K562 (cell line): ENCODE data around the gene HOXB8. TPM values are rescaled to one million over a fixed set of nuclear protein-coding genes. Genes with fewer than 3 reads are reported as not detected.

Source experiments
- BCL6 ChIP-seq: fragments of 250-450 bp; sonication (Bioruptor Pico); IDR thresholded peaks from 2 replicates; pipeline ENCODE4 v1.4.0; 2020
- CEBPG ChIP-seq, 3 experiments: fragments of 200-800 bp in 1 of 3; sonication (Bioruptor generic) in 1 of 3; sonication (generic) in 1 of 3; formaldehyde crosslinking in 1 of 3; IDR thresholded peaks in 2 of 3; conservative IDR thresholded peaks in 1 of 3; 2 replicates each; pipeline versions ENCODE4 v1.6.1 to v1.8.0; 2016 to 2022; ENCODE audit warnings: missing compliant biosample characterization in 2 of 3, missing genetic modification characterization in 2 of 3, mild to moderate bottlenecking in 1 of 3, missing genetic modification reagents in 1 of 3
- CTBP1 ChIP-seq: fragments of 450-650 bp; IDR thresholded peaks from 2 replicates; pipeline ENCODE4 v1.6.1; 2016; ENCODE audit warnings: borderline replicate concordance
- E2F3 ChIP-seq: fragments of 250-450 bp; sonication (Bioruptor Pico); IDR thresholded peaks from 2 replicates; pipeline ENCODE4 v1.4.0; 2020; ENCODE audit warnings: mild to moderate bottlenecking
- E2F4 ChIP-seq: sonication (generic); formaldehyde crosslinking; IDR thresholded peaks from 2 replicates; pipeline ENCODE4 v1.8.0; 2022; ENCODE audit warnings: mild to moderate bottlenecking, low read depth, missing genetic modification reagents
- E2F5 ChIP-seq: sonication (generic); formaldehyde crosslinking; IDR thresholded peaks from 2 replicates; pipeline ENCODE4 v1.8.0; 2022; ENCODE audit warnings: mild to moderate bottlenecking, missing genetic modification reagents
- HCFC1 ChIP-seq: IDR thresholded peaks from 2 replicates; pipeline ENCODE4 v1.6.1; 2012; ENCODE audit warnings: low read depth, low read length, improper control_type of control experiment
- HDAC8 ChIP-seq: fragments of 450-650 bp; IDR thresholded peaks from 2 replicates; pipeline ENCODE4 v1.6.1; 2016; ENCODE audit warnings: mild to moderate bottlenecking, missing genetic modification characterization, moderate library complexity, missing compliant biosample characterization
- IRF1 ChIP-seq: sonication (generic); formaldehyde crosslinking; IDR thresholded peaks from 2 replicates; pipeline ENCODE4 v1.8.0; 2022; ENCODE audit warnings: missing genetic modification reagents, mild to moderate bottlenecking, borderline replicate concordance
- LCOR ChIP-seq: sonication (generic); formaldehyde crosslinking; IDR thresholded peaks from 2 replicates; pipeline ENCODE4 v1.8.0; 2022; ENCODE audit warnings: mild to moderate bottlenecking, missing genetic modification reagents
- MAX ChIP-seq: sonication (generic); formaldehyde crosslinking; IDR thresholded peaks from 2 replicates; pipeline ENCODE4 v1.9.0; 2022; ENCODE audit warnings: mild to moderate bottlenecking, missing genetic modification reagents
- NR2F6 ChIP-seq: fragments of 450-650 bp; formaldehyde crosslinking; IDR thresholded peaks from 2 replicates; pipeline ENCODE4 v1.4.0; 2020; ENCODE audit warnings: mild to moderate bottlenecking
- PPARD ChIP-seq: fragments of 250-450 bp; sonication (Bioruptor Pico); IDR thresholded peaks from 2 replicates; pipeline ENCODE4 v1.8.0; 2022; ENCODE audit warnings: inconsistent platforms, mild to moderate bottlenecking, moderate library complexity
- SAP30 ChIP-seq: fragments of 200-600 bp; sonication (generic); IDR thresholded peaks from 2 replicates; pipeline ENCODE4 v1.6.1; 2012; ENCODE audit warnings: borderline replicate concordance, low read depth, mild to moderate bottlenecking, moderate library complexity, low read length, control low read depth, inconsistent platforms; ENCODE audit not compliant: insufficient read depth, poor library complexity, severe bottlenecking
- SETDB1 ChIP-seq: IDR thresholded peaks from one replicate; pipeline ENCODE4 v1.6.1; 2012; ENCODE audit warnings: low read length, control low read depth, inconsistent platforms
- SRF ChIP-seq, 2 experiments: fragments of 250-450, 450-650 bp in 1 of 2; sonication (Bioruptor Pico) in 1 of 2; sonication (generic) in 1 of 2; formaldehyde crosslinking; IDR thresholded peaks; 2 replicates each; pipeline versions ENCODE4 v1.5.0 to v1.5.1; 2020 to 2022; ENCODE audit warnings: mild to moderate bottlenecking in 1 of 2, missing genetic modification reagents in 1 of 2
- TAF1 ChIP-seq: IDR thresholded peaks from 2 replicates; pipeline ENCODE4 v1.6.1; 2011; ENCODE audit warnings: mild to moderate bottlenecking, low read length, moderate library complexity; ENCODE audit not compliant: insufficient read depth, control insufficient read depth, severe bottlenecking; ENCODE audit errors: extremely low read depth
- THAP12 ChIP-seq: fragments of 250-450 bp; sonication (Bioruptor Pico); IDR thresholded peaks from 2 replicates; pipeline ENCODE4 v1.9.0; 2021; ENCODE audit warnings: mild to moderate bottlenecking, inconsistent platforms
- ZNF395 ChIP-seq: fragments of 200-800 bp; sonication (Bioruptor generic); IDR thresholded peaks from 2 replicates; pipeline ENCODE4 v1.6.1; 2017; ENCODE audit warnings: missing genetic modification characterization, missing compliant biosample characterization
- polyA plus RNA-seq, 8 experiments: library from polyadenylated mRNA; depleted of rRNA in 4 of 8; stranded (reverse) in 5 of 8; unstranded in 3 of 8; fragments of >200 nt; fragmentation: Nextera tagmentation in 2 of 8; fragmentation: Illumina TruSeq in 1 of 8; extraction: Ambion mirVana in 2 of 8; extraction: Trizol in 1 of 8; gene quantifications; 2 replicates each; pipeline versions ENCODE4 v1.2.1 to v1.2.3, GENCODE V29; 2011 to 2014; ENCODE audit warnings: inconsistent platforms in 1 of 8, missing spikeins in 1 of 8
- total RNA-seq, 7 experiments: library from RNA; depleted of rRNA in 6 of 7; stranded (reverse); fragments of >200 nt in 6 of 7; fragmentation: Illumina TruSeq in 2 of 7; extraction: Trizol in 2 of 7; gene quantifications; 2 replicates each; pipeline versions ENCODE4 v1.2.1 to v1.2.3, GENCODE V29; 2011 to 2021; ENCODE audit warnings: low replicate concordance in 1 of 7

The HOXB8 gene
- total and polyA plus RNA-seq, 9 of the 15 experiments (the other 6 are each of a cell fraction or from before 2014, with no cell fraction given): 0.52 to 23.8 (median 3.6) TPM

GRCh38 chr17:48625495-48626244, 10.6 kb upstream of the HOXB8 start (continued):
- TF ChIP-seq PPARD (CRISPR knock-in tag) (no peak), HCFC1 (no peak), CTBP1 (peak; percentile 8; the same call in 1 of the 2 replicates), E2F3 (CRISPR knock-in tag) (no peak), LCOR (CRISPR knock-in tag) (no peak), E2F4 (no peak), HDAC8 (tag) (no peak), TAF1 (no peak), SRF (CRISPR knock-in tag; IDR thresholded peaks at IDR 0.05) (0 out of 4 replicates have a peak, but pooled peaks of 1 of the 2 experiments have one; percentile 22), SETDB1 (no peak), E2F5 (no peak), CEBPG (CRISPR knock-in tag; IDR thresholded peaks at IDR 0.05) (no peak), CEBPG (tag; conservative IDR thresholded peaks at IDR 0.05 in 1 of 2, IDR thresholded peaks at IDR 0.05 in 1 of 2) (no peak), ZNF395 (CRISPR knock-in tag) (peak; percentile 10; the same call in 1 of the 2 replicates), BCL6 (CRISPR knock-in tag) (no peak), IRF1 (CRISPR knock-in tag) (no peak), SAP30 (peak; percentile 75), THAP12 (0 out of 2 replicates have a peak, but pooled peaks have one; percentile 41), MAX (CRISPR knock-in tag) (0 out of 2 replicates have a peak, but pooled peaks have one; percentile 38), NR2F6 (CRISPR knock-in tag) (no peak)
